Testis (tissue), 3 donors: ENCODE results near the gene SMOC2. TPM values are rescaled to one million over a fixed set of nuclear protein-coding genes. Genes with fewer than 3 reads are reported as not detected.

ENCODE experiments used
- DNase-seq: peaks from one replicate; pipeline ENCODE4 v3.0.0-alpha.2; 2019
- H3K27ac ChIP-seq, 2 donors: fragments of 200-600 bp; sonication (generic); one replicate each; pipeline ENCODE4 v1.5.1; 2019
- H3K27me3 ChIP-seq: fragments of 200-600 bp; sonication (generic); one replicate; pipeline ENCODE4 v1.5.1; 2019
- H3K36me3 ChIP-seq: fragments of 200-600 bp; sonication (generic); one replicate; pipeline ENCODE4 v1.5.1; 2017; ENCODE audit warnings: low read depth; ENCODE audit errors: missing control alignments
- H3K4me1 ChIP-seq: fragments of 200-600 bp; sonication (generic); one replicate; pipeline ENCODE4 v1.5.1; 2019
- H3K4me3 ChIP-seq, 2 donors: fragments of 200-600 bp; sonication (generic); one replicate each; pipeline ENCODE4 v1.5.1; 2017 to 2019
- H3K9me3 ChIP-seq: fragments of 200-600 bp; sonication (generic); one replicate; pipeline ENCODE4 v1.5.1; 2017
- POLR2A ChIP-seq: fragments of 450-650 bp; IDR thresholded peaks from one replicate; pipeline ENCODE4 v1.6.1; 2017; ENCODE audit warnings: antibody characterized with exemption, mild to moderate bottlenecking, moderate library complexity
- WGBS, 2 donors: methylation state at CpG; one replicate each; pipeline ENCODE4 v1.1.5; 2018; 5-methylcytosine and 5-hydroxymethylcytosine counted together
- intact Hi-C: fragments of 100-400 bp; cut with DNase I; formaldehyde crosslinking; loops from one replicate; pipeline ENCODE4 v1.15.1; 2023; ENCODE audit warnings: low total_unique reads
- polyA plus RNA-seq: library from polyadenylated mRNA; stranded (reverse); fragments of 350-450 nt; fragmentation: Illumina TruSeq; extraction: RNeasy Lipid Tissue Mini Kit (QIAGEN cat#74804); gene quantifications from one replicate; pipeline ENCODE4 v1.2.3, GENCODE V29; 2014; ENCODE audit warnings: low read depth, low replicate concordance; ENCODE audit not compliant: insufficient read depth
- total RNA-seq, 2 donors: library from RNA; depleted of rRNA; stranded (reverse); fragments of >200 nt; gene quantifications; one replicate each; pipeline ENCODE4 v1.2.3, GENCODE V29; 2016
- TF ChIP-seq, protein P1 (sequence below), 3 experiments: fragments of 450-650 bp in 2 of 3; fragments of 200-600 bp in 1 of 3; sonication (generic) in 1 of 3; IDR thresholded peaks; one replicate each; pipeline ENCODE4 v1.5.1; 2016 to 2019; ENCODE audit warnings: antibody characterized with exemption in 3 of 3, mild to moderate bottlenecking in 2 of 3, moderate library complexity in 1 of 3

Gene SMOC2
- total and polyA plus RNA-seq, 3 donors from 2014 or later, result 78.4 to 140 (median 110) TPM

DNA sequence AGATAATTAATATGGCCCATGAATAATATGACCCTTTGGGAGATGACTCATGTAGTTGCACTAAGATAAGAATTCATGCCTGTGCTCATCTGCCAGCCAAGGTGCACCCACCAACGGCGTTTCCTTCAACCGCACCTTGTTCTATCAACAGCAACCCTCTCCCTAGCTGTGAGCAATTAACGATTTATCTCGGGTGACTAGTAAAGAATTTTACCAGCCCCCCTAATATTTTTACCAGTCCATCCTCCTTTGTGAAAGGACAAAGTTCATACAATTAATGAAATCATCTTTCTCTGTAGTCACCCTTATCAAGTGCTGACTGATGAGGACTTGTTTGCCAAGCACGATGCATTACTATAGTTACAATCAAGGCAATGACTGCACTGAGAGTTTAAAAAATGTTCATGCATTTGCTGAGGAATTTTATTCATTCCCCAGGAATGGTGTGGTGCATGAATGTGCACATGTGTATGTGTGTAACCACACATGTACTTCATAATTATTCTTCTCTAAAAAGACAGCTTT lies 118.7 kb downstream of the SMOC2 start:
- Histone ChIP-seq H3K9me3 (no peaks in the 10 kb centered on the region), H3K4me3 (no peak overlapping the region), H3K27me3 (no peaks in the 10 kb centered on the region), H3K36me3 (no peaks in the 10 kb centered on the region), H3K27ac (no peak overlapping the region), H3K4me1 (peaks cover 20% of the 10 kb centered on the region)
- intact Hi-C loops, result no loop called here
- 47 to 54% methylated on average over 6 of the region's 6 CpGs for WGBS, 2 donors
- TF ChIP-seq, protein P1, sequence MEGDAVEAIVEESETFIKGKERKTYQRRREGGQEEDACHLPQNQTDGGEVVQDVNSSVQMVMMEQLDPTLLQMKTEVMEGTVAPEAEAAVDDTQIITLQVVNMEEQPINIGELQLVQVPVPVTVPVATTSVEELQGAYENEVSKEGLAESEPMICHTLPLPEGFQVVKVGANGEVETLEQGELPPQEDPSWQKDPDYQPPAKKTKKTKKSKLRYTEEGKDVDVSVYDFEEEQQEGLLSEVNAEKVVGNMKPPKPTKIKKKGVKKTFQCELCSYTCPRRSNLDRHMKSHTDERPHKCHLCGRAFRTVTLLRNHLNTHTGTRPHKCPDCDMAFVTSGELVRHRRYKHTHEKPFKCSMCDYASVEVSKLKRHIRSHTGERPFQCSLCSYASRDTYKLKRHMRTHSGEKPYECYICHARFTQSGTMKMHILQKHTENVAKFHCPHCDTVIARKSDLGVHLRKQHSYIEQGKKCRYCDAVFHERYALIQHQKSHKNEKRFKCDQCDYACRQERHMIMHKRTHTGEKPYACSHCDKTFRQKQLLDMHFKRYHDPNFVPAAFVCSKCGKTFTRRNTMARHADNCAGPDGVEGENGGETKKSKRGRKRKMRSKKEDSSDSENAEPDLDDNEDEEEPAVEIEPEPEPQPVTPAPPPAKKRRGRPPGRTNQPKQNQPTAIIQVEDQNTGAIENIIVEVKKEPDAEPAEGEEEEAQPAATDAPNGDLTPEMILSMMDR (IDR thresholded peaks at IDR 0.05), result no peak
- no peak for TF ChIP-seq POLR2A
- DNase-seq, result no peak

DNA sequence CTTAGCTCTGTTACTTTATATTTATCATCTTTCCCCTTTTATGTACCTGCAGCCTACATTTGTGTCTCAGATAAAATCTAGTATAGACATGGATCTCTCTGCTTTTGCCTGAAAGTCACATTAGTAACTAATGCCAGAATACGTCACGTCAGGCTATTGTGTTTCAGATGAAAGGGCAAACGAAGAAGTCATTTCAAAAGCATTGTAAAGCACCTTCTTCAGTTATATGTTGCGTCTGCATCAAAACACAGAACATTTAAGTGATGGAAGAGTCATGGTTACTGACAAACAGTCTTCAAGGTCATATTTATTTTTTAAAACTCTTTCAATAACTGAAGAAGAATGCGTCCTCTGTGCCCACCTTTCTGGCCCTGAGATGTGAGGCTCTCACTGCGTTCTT lies 119.1 kb downstream of the SMOC2 start:
- 54 to 66% methylated on average over 6 of the region's 6 CpGs for WGBS, 2 donors
- no peak for DNase-seq
- Histone ChIP-seq H3K27ac (no peak overlapping the region), H3K9me3 (no peaks in the 10 kb centered on the region), H3K4me3 (no peak overlapping the region), H3K27me3 (no peaks in the 10 kb centered on the region), H3K36me3 (no peaks in the 10 kb centered on the region), H3K4me1 (peaks cover 16% of the 10 kb centered on the region)
- intact Hi-C loops, result no loop called here
- TF ChIP-seq, protein P1 (IDR thresholded peaks at IDR 0.05), result no peak
- no peak for TF ChIP-seq POLR2A

DNA sequence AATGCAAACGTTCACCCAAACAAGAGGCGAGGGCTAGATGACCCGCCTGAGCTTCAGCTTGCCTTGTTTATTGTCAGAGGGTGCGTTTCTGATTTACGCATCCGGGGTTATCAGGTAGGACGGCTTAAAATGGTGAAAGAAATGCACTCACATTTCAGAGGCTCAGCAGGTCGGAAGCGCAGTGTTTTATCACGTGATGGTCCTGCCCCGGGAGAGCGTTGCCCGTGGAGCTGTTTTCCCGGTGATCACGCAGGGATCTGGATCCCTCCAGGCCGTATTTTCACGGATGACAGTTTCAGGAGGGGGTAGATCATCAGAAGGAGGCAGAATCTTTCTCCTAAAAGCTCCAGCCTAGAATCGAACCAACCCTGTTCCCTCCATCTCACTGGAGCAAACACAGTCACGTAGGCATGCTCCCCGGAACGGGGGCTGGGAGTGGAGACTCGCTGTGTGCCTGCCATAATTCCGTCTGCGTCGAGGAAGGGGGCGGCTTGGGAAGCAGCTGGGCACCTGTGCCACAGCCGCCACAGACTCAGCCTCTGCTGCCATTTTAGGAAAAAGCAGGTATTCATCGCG lies 121.7 kb downstream of the SMOC2 start:
- H3K36me3 ChIP-seq, result no peaks in the 10 kb centered on the region
- intact Hi-C loops, result no loop called here
- TF ChIP-seq, protein P1 (IDR thresholded peaks at IDR 0.05), result no peak
- no peak for TF ChIP-seq POLR2A
- no peak overlapping the region for H3K27ac ChIP-seq
- WGBS, 2 donors, result 56 to 58% methylated on average over 29 of the region's 29 CpGs
- H3K9me3 ChIP-seq, result no peaks in the 10 kb centered on the region
- no peak overlapping the region for H3K4me3 ChIP-seq
- no peak for DNase-seq
- H3K4me1 ChIP-seq, result no peaks in the 10 kb centered on the region
- H3K27me3 ChIP-seq, result no peaks in the 10 kb centered on the region

DNA sequence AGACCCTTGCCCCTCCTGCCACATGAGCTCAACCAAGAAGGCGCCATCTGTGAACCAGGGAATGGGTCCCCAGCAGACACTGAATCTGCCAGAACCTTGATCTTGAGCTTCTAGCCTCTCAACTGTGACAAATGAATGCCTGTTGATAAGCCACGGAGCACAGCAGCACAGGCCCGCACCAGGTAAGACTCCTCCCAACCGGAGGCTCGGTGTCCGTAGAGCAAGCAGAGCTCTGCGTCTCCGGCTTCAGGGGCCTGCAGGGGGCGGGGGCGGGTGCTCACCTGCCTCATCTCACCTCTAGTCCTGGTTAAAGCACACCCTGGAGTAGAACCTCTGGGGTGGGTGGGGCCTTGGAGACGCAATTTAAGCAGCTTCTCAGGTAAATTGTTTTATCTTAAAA lies 122.7 kb downstream of the SMOC2 start:
- no peak for DNase-seq
- 84 to 100% methylated on average over 4 to 11 of the region's 11 CpGs for WGBS, 2 donors
- TF ChIP-seq, protein P1 (IDR thresholded peaks at IDR 0.05), result no peak
- no peak for TF ChIP-seq POLR2A

DNA sequence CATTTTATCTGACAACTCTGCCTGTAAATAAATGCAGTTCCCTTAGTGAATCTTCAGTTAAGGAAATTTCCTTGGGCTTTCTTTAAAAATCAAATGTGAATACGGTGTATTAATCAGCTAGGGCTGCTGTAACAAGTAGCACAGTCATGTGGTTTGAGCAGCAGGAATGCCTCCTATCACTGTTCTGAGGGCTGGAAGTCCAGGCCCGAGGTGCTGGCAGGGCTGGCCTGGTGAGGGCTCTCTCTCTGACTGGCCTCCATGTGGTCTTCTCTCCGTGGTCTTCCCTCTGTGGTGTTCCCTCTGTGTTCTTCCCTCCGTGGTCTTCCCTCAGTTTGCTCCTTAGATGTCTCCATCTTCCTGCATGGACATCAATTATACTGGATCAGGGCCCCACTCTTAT lies 124.1 kb downstream of the SMOC2 start:
- no peaks in the 10 kb centered on the region for H3K27me3 ChIP-seq
- no peaks in the 10 kb centered on the region for H3K36me3 ChIP-seq
- no peak for DNase-seq
- no peaks in the 10 kb centered on the region for H3K9me3 ChIP-seq
- WGBS, 2 donors, result 93% methylated on average over 4 of the region's 4 CpGs
- TF ChIP-seq, protein P1 (IDR thresholded peaks at IDR 0.05), result no peak
- TF ChIP-seq POLR2A, result no peak
- H3K4me1 ChIP-seq, result no peaks in the 10 kb centered on the region
- intact Hi-C loops, result no loop called here
- no peak overlapping the region for H3K4me3 ChIP-seq
- H3K27ac ChIP-seq, result no peak overlapping the region

More for the DNA sequence above, 122.7 kb downstream of the SMOC2 start:
- Histone ChIP-seq H3K4me1 (no peaks in the 10 kb centered on the region), H3K27me3 (no peaks in the 10 kb centered on the region), H3K4me3 (no peak overlapping the region), H3K9me3 (no peaks in the 10 kb centered on the region), H3K27ac (no peak overlapping the region), H3K36me3 (no peaks in the 10 kb centered on the region)
- intact Hi-C loops, result no loop called here
